K562 (cell line): Measurements from ENCODE around the gene JUNB. TPM values are rescaled to one million over a fixed set of nuclear protein-coding genes. Genes with fewer than 3 reads are reported as not detected.

Source experiments
- EP300 ChIP-seq: IDR thresholded peaks from 2 replicates; pipeline ENCODE4 v1.6.1; 2012; ENCODE audit warnings: low read length, improper control_type of control experiment
- JUNB ChIP-seq: fragments of 450-650 bp; formaldehyde crosslinking; conservative IDR thresholded peaks from 2 replicates; pipeline ENCODE4 v1.4.0; 2020; ENCODE audit warnings: mild to moderate bottlenecking
- L3MBTL2 ChIP-seq: fragments of 450-650 bp; IDR thresholded peaks from 2 replicates; pipeline ENCODE4 v1.6.1; 2016; ENCODE audit warnings: mild to moderate bottlenecking, moderate library complexity
- NELFE ChIP-seq: IDR thresholded peaks from 2 replicates; pipeline ENCODE4 v1.6.1; 2011; ENCODE audit warnings: mild to moderate bottlenecking; ENCODE audit not compliant: insufficient read depth, insufficient read length
- PHB ChIP-seq: fragments of 250-450 bp; sonication (Bioruptor Pico); IDR thresholded peaks from 2 replicates; pipeline ENCODE4 v1.5.0; 2021
- RBFOX2 ChIP-seq: fragments of 200-400 bp; formaldehyde crosslinking; IDR thresholded peaks from 2 replicates; pipeline ENCODE4 v1.6.1; 2017; ENCODE audit warnings: low read depth, mild to moderate bottlenecking, low read length, moderate library complexity
- STAG1 ChIP-seq: sonication (generic); formaldehyde crosslinking; IDR thresholded peaks from 2 replicates; pipeline ENCODE4 v1.5.0; 2020; ENCODE audit warnings: missing genetic modification reagents, borderline replicate concordance
- TAF1 ChIP-seq: IDR thresholded peaks from 2 replicates; pipeline ENCODE4 v1.6.1; 2011; ENCODE audit warnings: mild to moderate bottlenecking, low read length, moderate library complexity; ENCODE audit not compliant: insufficient read depth, control insufficient read depth, severe bottlenecking; ENCODE audit errors: extremely low read depth
- TOE1 ChIP-seq, 2 experiments: fragments of 450-650 bp in 1 of 2; sonication (generic) in 1 of 2; formaldehyde crosslinking in 1 of 2; IDR thresholded peaks; 2 replicates each; pipeline versions ENCODE4 v1.7.1 to v1.8.0; 2016 to 2022; ENCODE audit warnings: borderline replicate concordance in 2 of 2, mild to moderate bottlenecking in 2 of 2, antibody characterized with exemption in 1 of 2, inconsistent platforms in 1 of 2, low read depth in 1 of 2, missing genetic modification reagents in 1 of 2, moderate library complexity in 1 of 2
- ZNF274 ChIP-seq: IDR thresholded peaks from 2 replicates; pipeline ENCODE4 v1.6.1; 2011; ENCODE audit warnings: low read depth, mild to moderate bottlenecking, low read length, moderate library complexity, borderline replicate concordance
- polyA plus RNA-seq, 8 experiments: library from polyadenylated mRNA; depleted of rRNA in 4 of 8; stranded (reverse) in 5 of 8; unstranded in 3 of 8; fragments of >200 nt; fragmentation: Nextera tagmentation in 2 of 8; fragmentation: Illumina TruSeq in 1 of 8; extraction: Ambion mirVana in 2 of 8; extraction: Trizol in 1 of 8; gene quantifications; 2 replicates each; pipeline versions ENCODE4 v1.2.1 to v1.2.3, GENCODE V29; 2011 to 2014; ENCODE audit warnings: inconsistent platforms in 1 of 8, missing spikeins in 1 of 8
- total RNA-seq, 7 experiments: library from RNA; depleted of rRNA in 6 of 7; stranded (reverse); fragments of >200 nt in 6 of 7; fragmentation: Illumina TruSeq in 2 of 7; extraction: Trizol in 2 of 7; gene quantifications; 2 replicates each; pipeline versions ENCODE4 v1.2.1 to v1.2.3, GENCODE V29; 2011 to 2021; ENCODE audit warnings: low replicate concordance in 1 of 7
- TF ChIP-seq, protein P1 (sequence below): fragments of 250-450 bp; sonication (Bioruptor Pico); IDR thresholded peaks from 2 replicates; pipeline ENCODE4 v1.4.0; 2020; ENCODE audit warnings: mild to moderate bottlenecking, moderate library complexity
- TF ChIP-seq, protein P2 (sequence below): conservative IDR thresholded peaks from 2 replicates; pipeline ENCODE4 v1.6.1; 2011; ENCODE audit warnings: low read depth, mild to moderate bottlenecking, low read length; ENCODE audit not compliant: control insufficient read depth
- TF ChIP-seq, protein P3 (sequence below): sonication (generic); formaldehyde crosslinking; IDR thresholded peaks from 2 replicates; pipeline ENCODE4 v1.8.0; 2023; ENCODE audit warnings: missing genetic modification reagents, mild to moderate bottlenecking, borderline replicate concordance

JUNB gene
- total and polyA plus RNA-seq, 9 of the 15 experiments (the other 6 are each of a cell fraction or from before 2014, with no cell fraction given) = 0.23 to 88.1 (median 13.1) TPM

DNA sequence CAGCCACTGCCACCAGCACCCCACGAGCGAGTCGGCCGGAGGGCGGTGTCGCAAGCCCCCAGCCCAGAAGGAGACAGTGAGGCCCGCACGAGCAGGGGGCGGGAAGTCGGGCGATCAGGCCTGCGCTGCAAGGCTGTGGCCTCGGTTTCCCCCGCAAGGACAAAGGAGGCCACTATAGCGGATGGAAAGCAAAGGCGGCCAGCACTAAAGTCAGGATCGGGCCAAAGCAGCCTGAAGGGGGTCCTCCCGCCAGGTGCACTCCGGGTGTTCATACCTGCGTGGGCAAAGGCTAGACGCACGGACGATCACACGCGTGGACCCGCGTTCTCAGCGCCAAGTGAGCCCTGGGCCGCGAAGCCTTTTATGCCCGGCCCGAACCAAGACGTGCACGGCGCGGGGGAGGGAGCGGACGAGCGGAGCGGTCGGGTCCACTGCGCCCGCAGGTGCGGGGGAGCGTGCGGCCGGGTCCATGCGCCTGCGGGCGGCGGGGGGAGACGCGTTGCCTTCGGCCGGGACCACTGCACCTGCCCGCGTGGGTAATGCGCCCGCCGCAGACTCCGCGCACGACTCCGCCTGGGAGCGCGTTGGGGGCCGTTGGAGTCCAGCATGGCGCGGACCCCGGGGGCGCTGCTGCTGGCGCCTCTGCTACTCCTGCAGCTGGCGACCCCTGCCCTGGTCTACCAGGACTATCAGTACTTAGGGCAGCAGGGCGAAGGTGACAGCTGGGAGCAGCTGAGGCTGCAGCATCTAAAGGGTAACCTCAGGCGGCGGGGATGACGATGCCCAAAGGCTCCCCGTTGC is 10.4 kb downstream of the JUNB start, which contains the start of the genes PRDX2 and THSD8 (continued):
- TF ChIP-seq, protein P1, sequence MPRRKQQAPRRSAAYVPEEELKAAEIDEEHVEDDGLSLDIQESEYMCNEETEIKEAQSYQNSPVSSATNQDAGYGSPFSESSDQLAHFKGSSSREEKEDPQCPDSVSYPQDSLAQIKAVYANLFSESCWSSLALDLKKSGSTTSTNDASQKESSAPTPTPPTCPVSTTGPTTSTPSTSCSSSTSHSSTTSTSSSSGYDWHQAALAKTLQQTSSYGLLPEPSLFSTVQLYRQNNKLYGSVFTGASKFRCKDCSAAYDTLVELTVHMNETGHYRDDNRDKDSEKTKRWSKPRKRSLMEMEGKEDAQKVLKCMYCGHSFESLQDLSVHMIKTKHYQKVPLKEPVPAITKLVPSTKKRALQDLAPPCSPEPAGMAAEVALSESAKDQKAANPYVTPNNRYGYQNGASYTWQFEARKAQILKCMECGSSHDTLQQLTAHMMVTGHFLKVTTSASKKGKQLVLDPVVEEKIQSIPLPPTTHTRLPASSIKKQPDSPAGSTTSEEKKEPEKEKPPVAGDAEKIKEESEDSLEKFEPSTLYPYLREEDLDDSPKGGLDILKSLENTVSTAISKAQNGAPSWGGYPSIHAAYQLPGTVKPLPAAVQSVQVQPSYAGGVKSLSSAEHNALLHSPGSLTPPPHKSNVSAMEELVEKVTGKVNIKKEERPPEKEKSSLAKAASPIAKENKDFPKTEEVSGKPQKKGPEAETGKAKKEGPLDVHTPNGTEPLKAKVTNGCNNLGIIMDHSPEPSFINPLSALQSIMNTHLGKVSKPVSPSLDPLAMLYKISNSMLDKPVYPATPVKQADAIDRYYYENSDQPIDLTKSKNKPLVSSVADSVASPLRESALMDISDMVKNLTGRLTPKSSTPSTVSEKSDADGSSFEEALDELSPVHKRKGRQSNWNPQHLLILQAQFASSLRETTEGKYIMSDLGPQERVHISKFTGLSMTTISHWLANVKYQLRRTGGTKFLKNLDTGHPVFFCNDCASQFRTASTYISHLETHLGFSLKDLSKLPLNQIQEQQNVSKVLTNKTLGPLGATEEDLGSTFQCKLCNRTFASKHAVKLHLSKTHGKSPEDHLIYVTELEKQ (CRISPR knock-in tag) = no peak
- TF ChIP-seq TAF1 = peak; percentile 87
- TF ChIP-seq EP300 = peak; percentile 3; the same call in 1 of the 2 replicates
- TF ChIP-seq, protein P2, sequence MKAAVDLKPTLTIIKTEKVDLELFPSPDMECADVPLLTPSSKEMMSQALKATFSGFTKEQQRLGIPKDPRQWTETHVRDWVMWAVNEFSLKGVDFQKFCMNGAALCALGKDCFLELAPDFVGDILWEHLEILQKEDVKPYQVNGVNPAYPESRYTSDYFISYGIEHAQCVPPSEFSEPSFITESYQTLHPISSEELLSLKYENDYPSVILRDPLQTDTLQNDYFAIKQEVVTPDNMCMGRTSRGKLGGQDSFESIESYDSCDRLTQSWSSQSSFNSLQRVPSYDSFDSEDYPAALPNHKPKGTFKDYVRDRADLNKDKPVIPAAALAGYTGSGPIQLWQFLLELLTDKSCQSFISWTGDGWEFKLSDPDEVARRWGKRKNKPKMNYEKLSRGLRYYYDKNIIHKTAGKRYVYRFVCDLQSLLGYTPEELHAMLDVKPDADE = peak; percentile 50; the same call in 1 of the 2 replicates
- no peak for TF ChIP-seq NELFE
- peak; percentile 87 for TF ChIP-seq L3MBTL2
- no peak; the same call in 1 of the 2 replicates for TF ChIP-seq ZNF274
- TF ChIP-seq PHB (CRISPR knock-in tag) = no peak
- TF ChIP-seq STAG1 (CRISPR knock-in tag) = no peak
- TF ChIP-seq, protein P3, sequence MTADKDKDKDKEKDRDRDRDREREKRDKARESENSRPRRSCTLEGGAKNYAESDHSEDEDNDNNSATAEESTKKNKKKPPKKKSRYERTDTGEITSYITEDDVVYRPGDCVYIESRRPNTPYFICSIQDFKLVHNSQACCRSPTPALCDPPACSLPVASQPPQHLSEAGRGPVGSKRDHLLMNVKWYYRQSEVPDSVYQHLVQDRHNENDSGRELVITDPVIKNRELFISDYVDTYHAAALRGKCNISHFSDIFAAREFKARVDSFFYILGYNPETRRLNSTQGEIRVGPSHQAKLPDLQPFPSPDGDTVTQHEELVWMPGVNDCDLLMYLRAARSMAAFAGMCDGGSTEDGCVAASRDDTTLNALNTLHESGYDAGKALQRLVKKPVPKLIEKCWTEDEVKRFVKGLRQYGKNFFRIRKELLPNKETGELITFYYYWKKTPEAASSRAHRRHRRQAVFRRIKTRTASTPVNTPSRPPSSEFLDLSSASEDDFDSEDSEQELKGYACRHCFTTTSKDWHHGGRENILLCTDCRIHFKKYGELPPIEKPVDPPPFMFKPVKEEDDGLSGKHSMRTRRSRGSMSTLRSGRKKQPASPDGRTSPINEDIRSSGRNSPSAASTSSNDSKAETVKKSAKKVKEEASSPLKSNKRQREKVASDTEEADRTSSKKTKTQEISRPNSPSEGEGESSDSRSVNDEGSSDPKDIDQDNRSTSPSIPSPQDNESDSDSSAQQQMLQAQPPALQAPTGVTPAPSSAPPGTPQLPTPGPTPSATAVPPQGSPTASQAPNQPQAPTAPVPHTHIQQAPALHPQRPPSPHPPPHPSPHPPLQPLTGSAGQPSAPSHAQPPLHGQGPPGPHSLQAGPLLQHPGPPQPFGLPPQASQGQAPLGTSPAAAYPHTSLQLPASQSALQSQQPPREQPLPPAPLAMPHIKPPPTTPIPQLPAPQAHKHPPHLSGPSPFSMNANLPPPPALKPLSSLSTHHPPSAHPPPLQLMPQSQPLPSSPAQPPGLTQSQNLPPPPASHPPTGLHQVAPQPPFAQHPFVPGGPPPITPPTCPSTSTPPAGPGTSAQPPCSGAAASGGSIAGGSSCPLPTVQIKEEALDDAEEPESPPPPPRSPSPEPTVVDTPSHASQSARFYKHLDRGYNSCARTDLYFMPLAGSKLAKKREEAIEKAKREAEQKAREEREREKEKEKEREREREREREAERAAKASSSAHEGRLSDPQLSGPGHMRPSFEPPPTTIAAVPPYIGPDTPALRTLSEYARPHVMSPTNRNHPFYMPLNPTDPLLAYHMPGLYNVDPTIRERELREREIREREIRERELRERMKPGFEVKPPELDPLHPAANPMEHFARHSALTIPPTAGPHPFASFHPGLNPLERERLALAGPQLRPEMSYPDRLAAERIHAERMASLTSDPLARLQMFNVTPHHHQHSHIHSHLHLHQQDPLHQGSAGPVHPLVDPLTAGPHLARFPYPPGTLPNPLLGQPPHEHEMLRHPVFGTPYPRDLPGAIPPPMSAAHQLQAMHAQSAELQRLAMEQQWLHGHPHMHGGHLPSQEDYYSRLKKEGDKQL (CRISPR knock-in tag) = no peak
- TF ChIP-seq TOE1 (IDR thresholded peaks at IDR 0.05; ENCODE audit: borderline replicate concordance) = peak; percentile 90
- TF ChIP-seq TOE1 (CRISPR knock-in tag; IDR thresholded peaks at IDR 0.05; ENCODE audit: borderline replicate concordance, low read depth) = no peak; the same call in 1 of the 2 replicates
- TF ChIP-seq RBFOX2 = peak; percentile 98
- 0 out of 2 replicates have a peak, but pooled peaks have one; percentile 44 for TF ChIP-seq JUNB
